PFSK-1 (cell line): ENCODE measurements around the gene RAB7A. TPM values are rescaled to one million over a fixed set of nuclear protein-coding genes. Genes with fewer than 3 reads are reported as not detected.
A peak's percentile ranks its signal among the peaks of the same experiment; 100 is the strongest.

ENCODE experiments used
- FOXP2 ChIP-seq: optimal IDR thresholded peaks from 2 replicates; pipeline ENCODE3; 2011; ENCODE audit warnings: borderline replicate concordance, control low read depth, inconsistent platforms; ENCODE audit not compliant: insufficient read depth; ENCODE audit errors: extremely low read length, extremely low read depth
- POLR2AphosphoS5 ChIP-seq: IDR thresholded peaks from 2 replicates; pipeline ENCODE4 v1.6.1; 2012; ENCODE audit warnings: low read depth, mild to moderate bottlenecking, control low read depth, low read length, moderate library complexity
- REST ChIP-seq, 2 experiments: IDR thresholded peaks; 2 replicates each; pipeline versions ENCODE4 v1.6.1 to v1.8.0; 2011 to 2012; ENCODE audit warnings: low read depth in 2 of 2, low read length in 2 of 2, control low read depth in 1 of 2, inconsistent platforms in 1 of 2, mild to moderate bottlenecking in 1 of 2, moderate library complexity in 1 of 2; ENCODE audit not compliant: insufficient read depth in 1 of 2
- SIN3A ChIP-seq: IDR thresholded peaks from 2 replicates; pipeline ENCODE4 v1.6.1; 2012; ENCODE audit warnings: mild to moderate bottlenecking, low read length, moderate library complexity, borderline replicate concordance; ENCODE audit not compliant: insufficient read depth
- TAF1 ChIP-seq: IDR thresholded peaks from 2 replicates; pipeline ENCODE4 v1.6.1; 2012; ENCODE audit warnings: low read length, control low read depth, borderline replicate concordance; ENCODE audit not compliant: insufficient read depth
- polyA plus RNA-seq: library from polyadenylated mRNA; unstranded; fragments of >200 nt; gene quantifications from one replicate; pipeline ENCODE4 v1.2.1, GENCODE V29; 2012; ENCODE audit warnings: low read depth, missing spikeins; ENCODE audit not compliant: insufficient read length

Gene RAB7A
- polyA plus RNA-seq = 175 TPM

GRCh38 chr3:128726023-128727016 lies at the start of gene RAB7A:
TSS of gene RAB7A (plus strand) at chr3:128726183. CDS start at chr3:128795368, 69,185 bp downstream.
- TF ChIP-seq REST (IDR thresholded peaks at IDR 0.05; ENCODE audit: insufficient read depth in 1 of 2, low read depth in 2 of 2, low read length in 2 of 2) (0 out of 4 replicates have a peak, but pooled peaks of 1 of the 2 experiments have one; percentile 6), POLR2AphosphoS5 (peak; percentile 89), TAF1 (peak; percentile 72; the same call in 1 of the 2 replicates), SIN3A (0 out of 2 replicates have a peak, but pooled peaks have one; percentile 6), FOXP2 (peak; percentile 93)

GRCh38 chr3:128679338-128679737 lies 46.6 kb upstream of the RAB7A start:
- TF ChIP-seq FOXP2 = no peak
- TF ChIP-seq POLR2AphosphoS5 = no peak
- no peak for TF ChIP-seq TAF1

- no peak for TF ChIP-seq REST (IDR thresholded peaks at IDR 0.05; ENCODE audit: insufficient read depth in 1 of 2, low read depth in 2 of 2, low read length in 2 of 2)
- TF ChIP-seq POLR2AphosphoS5 = peak; percentile 69
- TF ChIP-seq FOXP2 = peak; percentile 74
- peak; percentile 38; the same call in 1 of the 2 replicates for TF ChIP-seq TAF1
- TF ChIP-seq SIN3A = no peak
These were observed 45.2 kb upstream of the RAB7A start for GRCh38 chr3:128680603-128681368.

GRCh38 chr3:128681369-128681829 lies 44.6 kb upstream of the RAB7A start:
- TF ChIP-seq POLR2AphosphoS5 = no peak
- TF ChIP-seq REST (IDR thresholded peaks at IDR 0.05; ENCODE audit: insufficient read depth in 1 of 2, low read depth in 2 of 2, low read length in 2 of 2) = no peak

- no peak for TF ChIP-seq FOXP2
- TF ChIP-seq POLR2AphosphoS5 = no peak
- TF ChIP-seq SIN3A = no peak
- TF ChIP-seq REST (IDR thresholded peaks at IDR 0.05; ENCODE audit: insufficient read depth in 1 of 2, low read depth in 2 of 2, low read length in 2 of 2) = no peak
These were observed 42.0 kb upstream of the RAB7A start for GRCh38 chr3:128683957-128684356.
